Osteoblast (primary cell): ENCODE data around the gene SH3PXD2B. TPM values are rescaled to one million over a fixed set of nuclear protein-coding genes. Genes with fewer than 3 reads are reported as not detected.
"Not testable (repeated sequence)": the region's sequence is repeated elsewhere in the genome, so short reads cannot be mapped to it uniquely, and the experiment has no call there.

Experiments used
- DNase-seq: peaks from one replicate; pipeline ENCODE4 v3.0.0; 2011; ENCODE audit warnings: low spot score, mixed read lengths; ENCODE audit not compliant: insufficient read length; ENCODE audit errors: missing footprints
- H2AFZ ChIP-seq: 2 replicates; pipeline ENCODE4 v1.6.0; 2011; ENCODE audit warnings: mild to moderate bottlenecking, low read length
- H3K27ac ChIP-seq: 2 replicates; pipeline ENCODE4 v1.5.1; 2011; ENCODE audit warnings: mild to moderate bottlenecking, low read depth, low read length, moderate library complexity
- H3K27me3 ChIP-seq: 2 replicates; pipeline ENCODE4 v1.6.0; 2012; ENCODE audit warnings: mild to moderate bottlenecking, control low read depth, inconsistent platforms, low read length, moderate library complexity; ENCODE audit not compliant: insufficient read depth
- H3K36me3 ChIP-seq: 2 replicates; pipeline ENCODE4 v1.5.1; 2011; ENCODE audit warnings: mild to moderate bottlenecking, low read length, control low read depth, moderate library complexity; ENCODE audit not compliant: insufficient read depth
- H3K4me1 ChIP-seq: 2 replicates; pipeline ENCODE4 v1.5.1; 2011; ENCODE audit warnings: mild to moderate bottlenecking, low read length, control low read depth, moderate library complexity; ENCODE audit not compliant: insufficient read depth
- H3K4me2 ChIP-seq: 2 replicates; pipeline ENCODE4 v1.6.0; 2011; ENCODE audit warnings: mild to moderate bottlenecking, low read length; ENCODE audit not compliant: insufficient read depth
- H3K4me3 ChIP-seq: fragments of 200-600 bp; sonication (generic); 3 replicates; pipeline ENCODE4 v1.5.1; 2012; ENCODE audit warnings: mild to moderate bottlenecking, low read length, inconsistent platforms; ENCODE audit not compliant: insufficient read depth
- H3K79me2 ChIP-seq: 2 replicates; pipeline ENCODE4 v1.6.0; 2012; ENCODE audit warnings: mild to moderate bottlenecking, low read length, control low read depth, inconsistent platforms; ENCODE audit not compliant: insufficient read depth
- H3K9me3 ChIP-seq: 2 replicates; pipeline ENCODE4 v1.5.1; 2011; ENCODE audit warnings: low read depth, low read length, control low read depth
- H4K20me1 ChIP-seq: 2 replicates; pipeline ENCODE4 v1.6.0; 2012; ENCODE audit warnings: mild to moderate bottlenecking, low read length, control low read depth; ENCODE audit not compliant: insufficient read depth
- total RNA-seq: library from RNA; depleted of rRNA; stranded (reverse); fragments of >200 nt; gene quantifications from 2 replicates; pipeline ENCODE4 v1.2.3, GENCODE V29; 2012
- TF ChIP-seq, protein P1 (sequence below): IDR thresholded peaks from 2 replicates; pipeline ENCODE4 v1.5.1; 2011; ENCODE audit warnings: mild to moderate bottlenecking, low read depth, low read length, moderate library complexity; ENCODE audit errors: extremely low read depth

Gene SH3PXD2B
- total RNA-seq, 1 donor: 58.3 TPM

DNA sequence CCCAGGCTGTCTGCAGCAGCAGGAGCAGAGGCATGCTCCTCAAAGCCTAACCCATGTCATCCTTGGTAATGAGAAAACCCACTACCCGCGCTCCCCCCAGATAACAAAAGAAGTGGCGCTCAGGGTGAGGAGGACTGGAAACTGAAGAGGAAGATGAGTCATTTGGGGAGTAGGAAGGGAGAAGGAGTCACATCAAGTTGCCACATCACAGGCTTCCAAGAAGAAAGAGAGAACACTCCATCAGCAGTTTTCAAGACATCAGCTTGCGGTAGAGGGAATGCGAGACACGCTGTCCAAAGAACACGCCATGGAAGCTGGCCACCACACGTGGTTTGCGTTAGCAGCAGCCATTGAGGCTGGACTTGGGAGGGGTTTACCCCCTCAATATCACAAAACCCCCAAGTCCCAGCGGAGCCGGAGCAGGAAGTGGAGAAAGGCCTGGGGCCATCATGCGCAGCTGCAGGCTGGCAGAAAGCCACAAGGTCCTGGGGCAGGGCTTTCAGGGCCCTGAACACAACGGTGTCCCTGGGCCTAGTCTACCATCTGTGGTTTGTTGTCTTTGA is 41.5 kb downstream of the SH3PXD2B start:
- Histone ChIP-seq H4K20me1 (no peaks in the 10 kb centered on the region), H3K27ac (peak overlapping the region; percentile 83), H3K9me3 (no peaks in the 10 kb centered on the region), H3K27me3 (no peaks in the 10 kb centered on the region), H2AFZ (peak overlapping the region; percentile 31), H3K4me3 (no peak overlapping the region), H3K4me2 (peak overlapping the region; percentile 40), H3K36me3 (peaks cover 7% of the 10 kb centered on the region), H3K79me2 (peaks cover 21% of the 10 kb centered on the region), H3K4me1 (peaks cover 48% of the 10 kb centered on the region)
- peak; percentile 91 for DNase-seq
- TF ChIP-seq, protein P1, sequence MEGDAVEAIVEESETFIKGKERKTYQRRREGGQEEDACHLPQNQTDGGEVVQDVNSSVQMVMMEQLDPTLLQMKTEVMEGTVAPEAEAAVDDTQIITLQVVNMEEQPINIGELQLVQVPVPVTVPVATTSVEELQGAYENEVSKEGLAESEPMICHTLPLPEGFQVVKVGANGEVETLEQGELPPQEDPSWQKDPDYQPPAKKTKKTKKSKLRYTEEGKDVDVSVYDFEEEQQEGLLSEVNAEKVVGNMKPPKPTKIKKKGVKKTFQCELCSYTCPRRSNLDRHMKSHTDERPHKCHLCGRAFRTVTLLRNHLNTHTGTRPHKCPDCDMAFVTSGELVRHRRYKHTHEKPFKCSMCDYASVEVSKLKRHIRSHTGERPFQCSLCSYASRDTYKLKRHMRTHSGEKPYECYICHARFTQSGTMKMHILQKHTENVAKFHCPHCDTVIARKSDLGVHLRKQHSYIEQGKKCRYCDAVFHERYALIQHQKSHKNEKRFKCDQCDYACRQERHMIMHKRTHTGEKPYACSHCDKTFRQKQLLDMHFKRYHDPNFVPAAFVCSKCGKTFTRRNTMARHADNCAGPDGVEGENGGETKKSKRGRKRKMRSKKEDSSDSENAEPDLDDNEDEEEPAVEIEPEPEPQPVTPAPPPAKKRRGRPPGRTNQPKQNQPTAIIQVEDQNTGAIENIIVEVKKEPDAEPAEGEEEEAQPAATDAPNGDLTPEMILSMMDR: no peak

DNA sequence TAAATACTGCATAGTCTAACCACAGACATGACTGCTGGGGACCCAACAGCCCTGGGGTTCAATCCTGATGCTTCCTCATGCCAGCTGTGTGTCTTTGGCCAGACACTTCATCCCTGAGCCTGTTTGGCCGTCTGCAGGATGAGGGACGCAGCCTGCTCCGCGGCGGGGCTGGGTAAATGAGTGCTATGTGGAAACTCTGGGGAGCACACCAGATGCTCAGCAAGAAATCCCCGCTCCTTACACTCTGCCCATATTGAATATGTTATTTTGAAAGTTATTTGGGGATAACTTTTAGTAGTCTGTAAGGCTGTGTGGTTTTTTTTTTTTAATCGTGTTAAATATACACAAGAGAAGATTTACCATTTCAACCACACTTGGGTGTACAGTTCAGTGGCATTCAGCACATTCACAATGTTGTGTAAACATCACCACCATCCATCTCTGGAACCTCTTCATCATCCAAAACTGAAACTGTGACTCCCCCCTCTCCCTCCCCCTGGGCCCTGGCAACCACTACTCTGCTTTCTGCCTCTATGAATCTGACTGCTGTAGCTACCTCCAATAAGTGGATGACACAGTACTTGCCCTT is 42.7 kb downstream of the SH3PXD2B start:
- TF ChIP-seq, protein P1: no peak
- H2AFZ ChIP-seq: no peak overlapping the region
- peaks cover 11% of the 10 kb centered on the region for H4K20me1 ChIP-seq
- no peaks in the 10 kb centered on the region for H3K27me3 ChIP-seq
- H3K27ac ChIP-seq: peak overlapping the region; percentile 83
- H3K36me3 ChIP-seq: peaks cover 7% of the 10 kb centered on the region
- peak overlapping the region; percentile 23 for H3K4me2 ChIP-seq
- H3K4me1 ChIP-seq: peaks cover 56% of the 10 kb centered on the region
- DNase-seq: no peak
- H3K79me2 ChIP-seq: peaks cover 22% of the 10 kb centered on the region
- no peak overlapping the region for H3K4me3 ChIP-seq
- no peaks in the 10 kb centered on the region for H3K9me3 ChIP-seq

DNA sequence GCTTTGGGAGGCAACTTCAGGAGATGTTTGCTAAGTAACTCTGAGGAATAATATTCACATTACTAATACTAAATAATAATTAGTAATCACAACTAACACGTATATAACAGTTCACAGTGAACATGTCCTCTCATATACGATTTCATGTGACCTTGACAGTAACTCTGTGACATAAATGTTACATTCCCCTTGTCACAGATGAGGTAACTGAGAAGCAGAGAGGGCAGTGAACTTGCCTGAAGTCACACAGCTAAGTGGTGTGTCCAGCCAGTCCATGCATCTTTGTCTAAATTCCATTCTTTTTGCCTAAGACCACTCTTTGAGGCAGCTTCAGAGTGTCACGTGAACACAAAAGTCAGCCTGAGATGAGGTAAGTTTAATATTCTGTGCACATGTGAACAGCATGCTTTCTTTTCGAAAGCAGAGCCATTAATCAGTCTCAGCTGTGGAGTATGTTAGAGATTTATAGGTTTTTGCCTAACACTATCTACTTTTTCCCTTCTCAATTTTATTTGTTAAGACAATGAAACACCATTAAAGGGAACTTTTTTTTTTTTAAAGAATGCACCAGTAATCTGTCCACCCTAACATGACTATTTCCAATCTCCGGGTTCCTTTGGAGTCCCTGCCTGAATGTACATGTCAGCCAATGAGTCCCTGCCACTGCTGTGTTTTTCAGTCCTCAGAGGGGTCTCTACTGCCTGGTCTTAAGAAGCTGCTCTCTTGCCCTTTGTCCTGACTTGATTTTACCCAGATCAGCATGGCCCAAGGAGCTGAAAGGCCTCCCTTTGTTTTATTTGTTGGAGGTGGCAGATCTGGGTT is 43.5 kb downstream of the SH3PXD2B start:
- DNase-seq: no peak
- H3K4me1 ChIP-seq: peaks cover 56% of the 10 kb centered on the region
- peak overlapping the region; percentile 83 for H3K27ac ChIP-seq
- H3K9me3 ChIP-seq: no peaks in the 10 kb centered on the region
- peaks cover 25% of the 10 kb centered on the region for H3K79me2 ChIP-seq
- peak overlapping the region; percentile 23 for H3K4me2 ChIP-seq
- H3K27me3 ChIP-seq: no peaks in the 10 kb centered on the region
- peaks cover 14% of the 10 kb centered on the region for H4K20me1 ChIP-seq
- H2AFZ ChIP-seq: no peak overlapping the region
- H3K36me3 ChIP-seq: peaks cover 12% of the 10 kb centered on the region
- TF ChIP-seq, protein P1: no peak
- no peak overlapping the region for H3K4me3 ChIP-seq

DNA sequence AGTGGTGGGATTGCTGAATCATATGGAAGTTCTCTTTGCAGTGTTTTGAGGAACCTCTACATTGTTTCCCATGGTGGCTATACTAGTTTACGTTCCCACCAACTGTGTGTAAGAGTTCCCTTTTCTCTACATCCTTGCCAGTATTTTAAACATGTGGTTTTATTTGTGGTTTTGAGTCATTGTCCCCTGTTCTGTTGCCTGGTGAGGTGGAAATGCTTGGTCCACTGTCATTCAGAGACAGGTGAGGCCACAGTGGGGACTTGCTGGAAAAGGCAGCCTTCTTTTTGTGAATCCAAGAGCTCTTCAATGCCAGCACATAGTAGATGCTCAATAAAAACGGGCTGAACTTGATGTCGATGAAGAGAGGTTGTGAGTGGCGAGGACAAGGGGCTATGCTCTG is 44.2 kb downstream of the SH3PXD2B start:
- no peak overlapping the region for H3K4me3 ChIP-seq
- peaks cover 14% of the 10 kb centered on the region for H4K20me1 ChIP-seq
- H3K4me2 ChIP-seq: no peak overlapping the region
- peaks cover 21% of the 10 kb centered on the region for H3K79me2 ChIP-seq
- peak overlapping the region; percentile 83 for H3K27ac ChIP-seq
- H3K4me1 ChIP-seq: peaks cover 56% of the 10 kb centered on the region
- H3K9me3 ChIP-seq: no peaks in the 10 kb centered on the region
- DNase-seq: no peak
- no peaks in the 10 kb centered on the region for H3K27me3 ChIP-seq
- TF ChIP-seq, protein P1: no peak
- no peak overlapping the region for H2AFZ ChIP-seq
- H3K36me3 ChIP-seq: peaks cover 19% of the 10 kb centered on the region

DNA sequence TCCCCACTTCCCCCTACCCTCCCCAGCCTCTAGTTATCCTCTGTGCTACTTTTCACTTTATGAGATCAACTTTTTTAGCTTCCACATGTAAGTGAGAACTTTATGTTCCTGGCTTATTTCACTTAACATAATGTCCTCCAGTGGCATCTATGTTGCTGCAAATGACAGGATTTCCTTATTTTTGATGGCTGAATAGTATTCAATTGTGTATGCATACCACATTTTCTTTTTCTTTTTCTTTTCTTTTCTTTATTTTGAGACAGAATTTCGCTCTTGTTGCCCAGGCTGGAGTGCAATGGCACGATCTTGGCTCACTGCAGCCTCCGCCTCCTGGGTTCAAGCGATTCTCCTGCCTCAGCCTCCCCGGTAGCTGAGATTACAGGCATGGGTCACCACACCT is 44.8 kb downstream of the SH3PXD2B start:
- H2AFZ ChIP-seq, DNase-seq, H3K27me3 ChIP-seq, H3K27ac ChIP-seq, H3K4me3 ChIP-seq, H3K9me3 ChIP-seq, H3K4me2 ChIP-seq: not testable (repeated sequence)
- Histone ChIP-seq H3K79me2 (peaks cover 17% of the 10 kb centered on the region), H3K36me3 (peaks cover 25% of the 10 kb centered on the region), H3K4me1 (peaks cover 49% of the 10 kb centered on the region), H4K20me1 (peaks cover 14% of the 10 kb centered on the region)
